HG03575 (cell line): ENCODE measurements around the gene TUT1.
"Not testable (repeated sequence)": the region's sequence is repeated elsewhere in the genome, so short reads cannot be mapped to it uniquely, and the experiment has no call there.

Source experiments
- ATAC-seq: cut with Tn5 transposase; IDR thresholded peaks from one replicate; pipeline ENCODE4 v1.9.1; 2021; ENCODE audit not compliant: unreplicated experiment, insufficient number of reproducible peaks, low FRiP score; ENCODE audit errors: extremely low read depth

TUT1 gene, protein sequence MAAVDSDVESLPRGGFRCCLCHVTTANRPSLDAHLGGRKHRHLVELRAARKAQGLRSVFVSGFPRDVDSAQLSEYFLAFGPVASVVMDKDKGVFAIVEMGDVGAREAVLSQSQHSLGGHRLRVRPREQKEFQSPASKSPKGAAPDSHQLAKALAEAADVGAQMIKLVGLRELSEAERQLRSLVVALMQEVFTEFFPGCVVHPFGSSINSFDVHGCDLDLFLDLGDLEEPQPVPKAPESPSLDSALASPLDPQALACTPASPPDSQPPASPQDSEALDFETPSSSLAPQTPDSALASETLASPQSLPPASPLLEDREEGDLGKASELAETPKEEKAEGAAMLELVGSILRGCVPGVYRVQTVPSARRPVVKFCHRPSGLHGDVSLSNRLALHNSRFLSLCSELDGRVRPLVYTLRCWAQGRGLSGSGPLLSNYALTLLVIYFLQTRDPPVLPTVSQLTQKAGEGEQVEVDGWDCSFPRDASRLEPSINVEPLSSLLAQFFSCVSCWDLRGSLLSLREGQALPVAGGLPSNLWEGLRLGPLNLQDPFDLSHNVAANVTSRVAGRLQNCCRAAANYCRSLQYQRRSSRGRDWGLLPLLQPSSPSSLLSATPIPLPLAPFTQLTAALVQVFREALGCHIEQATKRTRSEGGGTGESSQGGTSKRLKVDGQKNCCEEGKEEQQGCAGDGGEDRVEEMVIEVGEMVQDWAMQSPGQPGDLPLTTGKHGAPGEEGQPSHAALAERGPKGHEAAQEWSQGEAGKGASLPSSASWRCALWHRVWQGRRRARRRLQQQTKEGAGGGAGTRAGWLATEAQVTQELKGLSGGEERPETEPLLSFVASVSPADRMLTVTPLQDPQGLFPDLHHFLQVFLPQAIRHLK

DNA sequence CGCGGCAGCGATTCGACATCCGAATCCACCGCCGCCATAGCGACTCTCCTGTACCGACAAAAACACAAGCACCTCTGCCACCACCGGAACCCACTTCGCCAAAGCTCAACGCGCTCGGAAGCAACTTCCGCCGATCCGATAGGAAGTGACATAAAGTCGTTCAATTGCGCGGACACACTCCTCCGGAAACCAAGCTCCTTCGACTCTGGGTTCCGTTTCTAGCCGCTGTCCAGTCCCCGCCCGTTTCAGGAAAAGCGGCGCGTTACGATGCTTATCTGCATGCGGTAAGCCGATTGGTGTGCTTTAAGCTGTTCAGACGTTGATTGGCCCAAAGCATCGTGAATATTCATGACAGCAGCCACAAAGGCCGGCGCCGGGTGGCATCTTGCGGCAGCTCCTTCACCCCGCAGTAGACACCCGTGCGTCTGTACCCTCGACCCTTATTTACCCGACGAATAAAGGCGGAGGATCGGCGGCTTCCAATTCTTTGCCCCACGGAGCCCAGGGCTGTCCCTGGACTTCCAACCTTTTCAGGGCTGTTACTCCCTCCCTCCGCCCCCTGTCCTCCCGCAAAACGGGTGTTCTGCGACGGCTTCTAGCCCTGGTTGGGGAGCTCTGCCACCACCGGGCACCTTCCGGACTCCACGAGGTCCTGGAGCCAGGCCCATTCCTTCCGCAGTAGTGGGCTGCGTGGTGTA is at the start of gene TUT1:
Gene TUT1, minus strand, starts transcription at position 76 of the 698 bp plus-strand sequence. Its CDS starts 38 bp downstream, at position 38.
- ATAC-seq: peak; percentile 49

DNA sequence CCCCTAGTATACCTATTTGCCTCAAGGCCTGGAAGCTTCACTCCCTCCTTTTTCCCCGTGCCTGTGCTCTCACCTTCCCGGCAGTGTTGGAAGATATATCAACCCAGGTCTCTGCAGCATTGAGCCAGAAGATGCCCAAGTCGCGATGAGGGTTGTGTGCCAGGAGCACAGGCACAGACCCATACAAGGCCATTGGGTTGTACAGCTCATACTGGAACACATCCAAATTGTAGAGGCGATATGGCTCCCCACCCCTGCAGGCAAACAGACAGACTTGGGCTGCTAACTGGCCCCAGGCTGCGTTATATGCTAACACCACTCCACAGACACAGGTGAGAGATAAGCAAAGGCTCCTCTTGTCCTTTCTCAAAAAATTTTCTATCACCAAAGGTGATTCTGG is 41.2 kb upstream of the TUT1 start:
- ATAC-seq: no peak

DNA sequence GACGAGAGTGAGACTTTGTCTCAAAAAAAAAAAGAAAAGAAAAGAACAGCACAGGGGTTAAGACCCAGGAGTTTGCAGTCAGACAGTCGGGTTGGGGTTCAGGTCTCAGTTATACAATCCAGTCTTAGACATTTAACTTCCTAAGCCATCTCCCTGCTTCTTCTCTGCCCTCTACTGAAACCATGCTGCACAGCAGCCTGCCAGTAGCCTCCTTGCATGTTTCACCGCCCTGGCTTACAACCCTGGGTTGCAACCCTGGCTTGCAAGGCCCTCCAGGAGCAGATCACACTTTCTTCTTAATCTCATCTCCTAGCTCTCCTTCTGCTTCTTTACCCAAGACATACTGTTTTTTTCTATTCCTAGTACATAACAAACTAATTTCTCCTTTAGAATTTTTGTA is 36.4 kb upstream of the TUT1 start:
- ATAC-seq: no peak

DNA sequence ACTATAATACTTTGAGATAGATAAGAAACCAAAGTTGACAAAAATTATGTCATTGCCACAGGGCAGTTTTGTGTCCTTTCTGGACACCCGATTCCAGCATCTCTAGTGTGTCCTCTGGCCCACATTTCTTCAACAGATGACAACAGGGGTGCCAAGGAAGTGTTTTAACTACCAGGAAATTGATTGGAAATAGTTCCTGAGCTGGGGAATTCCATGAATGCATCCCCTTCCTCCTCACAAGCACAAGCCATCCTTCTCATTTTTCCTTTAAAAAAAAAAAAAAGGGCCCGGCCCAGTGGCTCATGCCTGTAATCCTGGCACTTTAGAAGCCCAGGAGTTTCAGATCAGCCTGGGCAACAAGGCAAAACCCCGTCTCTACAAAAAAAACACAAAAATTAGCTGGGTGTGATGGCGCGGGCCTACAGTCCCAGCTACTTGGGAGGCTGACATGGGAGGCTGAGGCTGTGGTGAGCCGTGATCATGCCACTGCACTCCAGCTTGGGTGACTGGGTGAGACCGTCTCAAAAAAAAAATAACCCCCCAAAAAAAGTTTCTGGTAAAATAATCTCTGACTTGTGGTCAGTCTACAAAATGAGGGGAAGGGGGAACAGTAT is 31.3 kb upstream of the TUT1 start:
- no peak for ATAC-seq

DNA sequence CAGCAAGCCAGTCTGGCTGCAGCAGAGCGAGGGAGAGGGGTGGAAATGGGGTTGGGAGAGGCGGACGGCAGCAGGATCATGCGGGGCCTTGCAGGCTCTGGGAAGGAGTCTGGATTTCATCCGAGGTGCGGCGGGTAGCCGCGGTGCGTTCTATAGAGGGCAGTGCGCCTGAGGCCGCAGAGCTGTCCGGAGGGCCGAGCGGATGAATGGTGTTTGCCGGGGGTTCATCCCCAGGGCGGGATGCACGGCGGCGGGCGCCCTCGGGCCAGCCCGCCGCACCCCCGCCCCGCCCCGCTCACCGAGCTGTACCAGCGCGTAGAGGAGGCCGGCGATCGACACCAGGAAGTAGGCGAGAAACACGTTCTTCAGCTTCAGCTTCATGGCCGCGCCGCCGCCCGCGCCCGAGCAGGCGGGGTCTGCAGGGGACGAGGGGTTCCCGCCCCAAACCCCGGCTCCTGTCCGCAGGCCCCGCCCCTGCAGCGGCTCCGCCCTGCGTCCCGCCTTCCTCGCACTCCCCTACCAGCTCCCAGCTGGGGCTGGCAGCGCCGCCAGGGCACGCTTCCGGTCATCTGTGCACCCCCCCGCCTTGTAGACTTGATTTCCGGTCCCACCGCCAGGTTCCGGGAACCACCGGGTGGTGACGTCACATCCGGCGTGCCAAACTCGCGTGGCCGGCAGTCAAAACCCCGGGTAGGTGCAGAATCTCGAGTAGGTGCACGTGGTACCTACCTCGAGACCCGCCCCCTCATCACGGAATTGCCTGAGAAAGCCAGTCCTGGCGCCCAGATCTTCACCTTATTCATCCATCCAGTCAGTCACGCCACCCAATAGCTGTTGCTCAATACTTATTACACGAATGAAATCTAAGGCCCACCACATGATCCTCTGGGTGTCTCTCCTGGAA is 30.5 kb upstream of the TUT1 start, which contains the start of gene B3GAT3:
Gene B3GAT3, minus strand, starts transcription at position 420 of the 904 bp plus-strand sequence. Its CDS starts 39 bp downstream, at position 381.
- ATAC-seq: peak; percentile 51

DNA sequence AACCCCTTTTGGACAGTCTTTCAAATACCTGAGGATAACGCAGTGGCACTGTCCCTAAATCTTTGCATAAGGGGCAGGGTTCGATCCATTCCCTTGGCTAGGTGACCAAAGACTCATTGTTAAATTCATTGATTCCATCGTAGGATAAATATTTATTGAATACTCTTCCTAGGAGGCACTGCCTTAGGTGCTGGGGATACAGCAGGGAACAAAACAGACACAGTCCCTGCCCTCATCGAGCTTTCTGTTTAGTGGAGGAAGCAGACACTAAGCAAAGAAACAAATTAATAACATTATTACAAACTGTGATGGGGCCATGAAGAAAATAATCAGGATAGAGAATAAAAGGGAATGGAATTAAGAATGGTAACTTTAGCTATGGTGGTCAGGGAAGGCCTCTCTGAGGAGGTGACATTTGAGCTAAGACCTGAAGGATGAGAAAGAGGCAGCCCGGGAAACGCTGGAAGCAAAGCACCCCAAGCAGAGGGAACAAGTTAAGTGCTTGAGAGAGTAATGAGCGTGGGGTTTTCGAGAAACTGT is 29.8 kb upstream of the TUT1 start:
- ATAC-seq: no peak

DNA sequence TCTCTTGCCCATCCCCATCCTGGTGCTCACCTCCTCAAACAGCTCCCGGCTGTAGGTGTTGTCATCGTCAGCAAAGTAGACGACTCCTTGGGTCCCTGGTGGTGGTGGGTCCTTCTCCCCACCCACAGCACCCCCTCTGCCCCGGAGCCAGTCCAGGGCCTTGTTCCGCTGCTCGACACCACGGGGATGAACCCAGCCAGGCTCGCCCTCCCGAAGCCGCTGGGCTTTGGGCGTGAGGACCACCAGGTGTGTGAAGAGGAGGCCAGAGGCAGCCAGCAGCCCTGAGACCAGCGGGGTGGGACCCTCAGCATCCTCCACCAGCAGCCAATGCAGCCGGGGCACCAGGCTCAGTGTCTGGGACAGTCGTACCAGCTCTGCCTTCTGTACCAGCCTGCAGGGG is 25.6 kb upstream of the TUT1 start:
- not testable (repeated sequence) for ATAC-seq

DNA sequence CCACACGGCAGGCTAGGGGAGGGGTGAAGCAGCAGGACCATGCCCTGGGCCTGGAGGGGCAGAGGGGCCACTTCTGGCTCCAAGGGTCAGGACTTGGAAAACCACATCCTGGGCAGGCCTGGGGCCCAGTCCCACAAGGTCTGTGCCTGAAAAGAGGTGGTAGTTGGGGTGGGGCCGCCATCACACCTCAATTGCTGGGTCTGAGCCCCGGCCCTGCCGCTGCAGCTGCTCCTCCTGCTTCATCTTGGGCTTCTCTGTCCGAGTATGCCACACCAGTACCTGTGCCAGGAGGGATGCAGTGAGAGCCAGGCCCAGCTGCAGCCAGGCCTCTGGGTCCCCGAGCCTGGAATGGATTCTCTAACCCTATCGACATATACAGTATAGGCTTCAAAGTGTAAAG is 24.2 kb upstream of the TUT1 start:
- no peak for ATAC-seq

DNA sequence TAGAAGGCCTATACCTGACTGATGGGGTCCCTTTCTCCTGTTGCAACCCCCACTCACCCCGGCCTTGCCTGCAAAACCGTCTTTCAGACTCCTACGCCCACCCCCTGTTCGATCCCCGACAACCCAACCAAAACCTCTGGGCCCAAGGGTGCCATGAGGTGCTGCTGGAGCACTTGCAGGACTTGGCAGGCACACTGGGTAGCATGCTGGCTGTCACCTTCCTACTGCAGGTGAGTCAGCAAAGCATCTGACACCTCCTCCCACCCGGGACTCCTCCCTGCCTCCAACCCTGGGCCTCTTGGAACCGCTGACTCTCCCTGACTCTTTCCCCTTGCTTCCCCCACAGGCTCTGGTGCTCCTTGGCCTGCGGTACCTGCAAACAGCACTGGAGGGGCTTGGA is 23.0 kb upstream of the TUT1 start:
- ATAC-seq: no peak

DNA sequence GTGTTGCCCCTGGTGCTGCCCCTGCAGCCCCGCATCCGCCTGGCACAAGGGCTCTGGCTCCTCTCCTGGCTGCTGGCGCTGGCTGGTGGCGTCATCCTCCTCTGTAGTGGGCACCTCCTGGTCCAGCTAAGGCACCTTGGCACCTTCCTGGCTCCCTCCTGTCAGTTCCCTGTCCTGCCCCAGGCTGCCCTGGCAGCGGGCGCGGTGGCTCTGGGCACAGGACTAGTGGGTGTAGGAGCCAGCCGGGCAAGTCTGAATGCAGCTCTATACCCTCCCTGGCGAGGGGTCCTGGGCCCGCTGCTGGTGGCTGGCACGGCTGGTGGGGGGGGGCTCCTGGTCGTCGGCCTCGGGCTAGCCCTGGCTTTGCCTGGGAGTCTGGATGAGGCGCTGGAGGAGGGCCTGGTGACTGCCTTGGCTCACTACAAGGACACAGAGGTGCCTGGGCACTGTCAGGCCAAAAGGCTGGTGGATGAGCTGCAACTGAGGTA is 22.0 kb upstream of the TUT1 start:
- no peak for ATAC-seq

DNA sequence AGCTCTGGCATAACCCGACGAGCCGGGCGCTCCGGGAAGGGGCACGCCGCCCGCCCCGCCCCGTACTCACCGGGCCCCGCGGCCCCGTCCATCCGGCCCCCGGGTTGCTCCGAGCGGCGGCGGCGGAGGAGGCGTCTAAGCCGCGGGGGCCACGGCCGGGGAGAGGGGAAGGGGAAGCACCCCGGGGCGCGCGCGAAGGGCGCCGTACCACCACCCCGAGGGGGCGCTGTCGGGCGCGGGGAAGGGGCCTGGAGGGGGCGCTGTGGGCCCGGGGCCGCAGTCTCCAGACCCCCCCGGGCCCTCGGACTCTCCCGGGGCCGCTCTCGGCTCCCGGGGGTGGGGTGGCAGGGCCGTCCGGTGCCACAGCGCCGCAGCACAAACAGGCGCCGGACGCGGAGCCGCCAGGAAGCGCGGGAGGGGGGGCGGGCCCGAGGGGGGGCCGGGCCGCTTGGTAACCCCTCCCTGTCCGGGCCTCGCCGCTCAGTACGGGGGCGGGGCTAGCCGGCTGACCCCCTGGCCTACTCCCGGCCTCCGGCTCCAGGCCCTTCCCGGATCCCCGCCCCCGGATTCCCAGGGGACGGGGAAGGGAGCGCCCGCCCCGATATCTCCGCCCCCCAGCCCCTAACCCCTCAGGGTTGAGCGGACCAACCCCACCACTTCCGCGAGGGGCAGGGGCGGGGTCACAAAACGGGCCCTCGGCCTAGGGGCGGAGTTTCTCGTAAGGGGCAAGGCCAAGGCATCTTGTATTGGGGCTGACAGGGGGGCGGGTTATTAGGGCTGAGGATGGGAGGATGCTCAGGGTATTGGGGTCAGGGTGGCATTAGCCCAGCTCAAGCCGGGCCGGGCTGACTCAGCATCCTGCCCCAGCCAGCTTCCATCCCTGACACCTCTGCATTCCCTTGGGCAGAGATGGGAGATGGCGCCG is 21.3 kb upstream of the TUT1 start, which contains the start of the genes EML3 and ROM1:
Gene EML3, minus strand, starts transcription at position 410 of the 925 bp plus-strand sequence. Its CDS starts 318 bp downstream, at position 92.
Gene ROM1, plus strand, starts transcription at position 892 of the 925 bp plus-strand sequence. Its CDS starts 25 bp downstream, at position 917.
- no peak for ATAC-seq

DNA sequence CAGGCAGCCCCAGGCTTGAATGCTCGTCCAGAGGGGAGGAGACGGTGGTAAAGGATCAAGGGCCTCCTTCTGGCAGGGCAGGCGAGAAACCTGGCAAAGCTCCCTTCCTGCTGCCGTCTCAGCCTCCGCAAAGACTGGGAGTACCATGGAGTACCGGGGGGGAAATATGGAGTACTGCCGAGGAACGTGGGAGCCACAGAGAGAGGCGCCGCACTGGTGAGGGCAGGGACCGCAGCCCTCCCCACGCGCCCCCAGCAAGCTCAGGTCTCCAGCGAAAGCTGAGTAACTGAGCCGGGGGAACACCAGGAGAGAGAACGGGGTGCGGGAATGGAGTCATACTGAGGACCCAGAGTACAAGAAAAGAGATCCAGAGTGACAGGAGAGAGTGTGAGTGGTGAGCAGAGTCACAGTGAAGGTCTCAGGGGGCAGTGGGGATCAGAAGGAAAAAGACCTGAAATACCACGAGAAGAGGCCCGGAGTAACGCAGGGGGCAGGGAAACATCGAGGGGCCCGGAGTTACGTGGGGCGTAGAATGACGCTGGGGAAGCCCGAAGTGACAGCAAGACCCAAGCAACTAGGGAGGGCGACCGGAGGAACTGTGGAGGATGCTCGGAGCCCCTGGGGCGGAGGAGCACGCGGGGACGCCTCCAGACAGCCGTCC is 20.5 kb upstream of the TUT1 start:
- no peak for ATAC-seq

DNA sequence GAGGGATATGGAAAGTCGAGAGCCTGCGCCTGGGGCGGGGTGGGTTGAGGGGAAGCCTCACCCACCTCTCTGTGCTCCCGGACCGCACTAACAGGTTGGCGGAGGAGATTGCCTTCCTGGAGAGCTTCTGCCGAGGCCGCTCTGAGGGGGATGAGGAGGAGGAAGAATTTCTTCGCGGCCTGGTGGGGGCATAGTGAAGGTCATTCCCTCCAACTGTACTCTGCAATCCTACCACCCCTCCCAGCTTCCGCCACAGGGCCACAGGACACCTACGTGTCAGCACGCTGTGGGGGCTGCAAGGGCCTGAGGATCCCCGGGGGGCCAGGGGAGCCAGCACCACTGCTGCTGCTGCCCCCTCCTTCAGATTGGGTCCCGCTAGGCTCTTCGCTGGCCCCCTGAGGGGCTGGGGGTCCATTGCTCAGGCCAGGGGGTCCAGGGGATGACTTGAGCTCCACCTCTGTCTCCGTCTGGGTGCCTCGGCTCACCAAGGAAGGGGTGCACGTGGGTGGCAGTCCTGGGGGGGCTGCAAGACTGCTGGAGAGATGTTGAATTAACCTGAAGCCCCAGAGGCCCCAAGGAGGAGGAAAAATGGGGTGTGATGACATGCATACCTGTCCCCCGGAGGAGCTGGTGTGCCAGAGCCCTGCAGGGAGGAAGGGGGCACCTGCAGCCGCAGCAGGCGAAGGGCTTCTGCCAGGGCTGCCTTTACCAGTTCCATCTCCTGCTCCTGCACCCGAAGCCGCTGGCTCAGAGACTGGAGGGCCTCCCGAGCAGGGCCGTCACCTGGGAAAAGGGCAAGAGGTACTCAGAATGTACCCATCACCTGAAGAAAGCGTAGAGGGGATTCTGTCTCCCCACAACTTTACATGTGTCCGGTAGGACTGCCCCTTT is 19.7 kb upstream of the TUT1 start:
- no peak for ATAC-seq

DNA sequence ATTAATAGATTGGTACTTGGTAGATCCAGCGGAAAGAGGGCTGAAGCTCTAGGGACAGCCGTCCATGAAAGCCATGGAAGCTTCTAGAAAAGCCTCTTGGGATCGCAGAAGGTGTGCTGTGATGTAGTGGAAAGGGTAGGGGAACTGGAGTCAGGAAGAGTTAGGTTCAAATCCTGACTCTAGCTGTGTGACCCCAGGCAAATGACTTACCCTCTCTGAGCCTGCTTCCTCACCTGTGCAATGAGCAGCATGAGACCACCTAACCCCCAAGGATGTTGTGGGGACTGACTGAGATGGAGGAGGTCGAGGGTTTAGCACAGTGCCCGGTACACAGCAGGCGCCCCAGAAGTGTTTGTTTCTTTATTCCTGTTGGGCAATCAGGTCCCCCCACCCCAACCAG is 19.1 kb upstream of the TUT1 start:
- no peak for ATAC-seq

DNA sequence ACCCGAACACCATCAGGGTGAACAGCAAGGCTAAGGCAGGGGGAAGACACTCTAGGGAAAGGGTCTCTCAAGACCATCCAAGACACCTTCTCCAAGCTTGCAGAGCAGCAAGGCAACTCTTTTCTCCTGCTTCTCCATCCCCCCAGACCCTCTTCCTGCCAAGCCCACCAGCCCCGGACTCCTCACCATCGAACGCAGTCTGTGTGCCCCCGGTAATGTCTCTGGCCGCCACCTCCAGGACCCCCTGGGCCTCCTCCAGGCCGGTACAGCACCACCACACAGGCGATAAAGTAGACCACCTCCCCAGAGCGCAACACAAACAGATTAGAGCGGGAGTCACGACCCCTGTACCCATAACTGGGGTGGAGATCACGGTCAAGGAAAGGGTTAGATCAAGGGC is 17.5 kb upstream of the TUT1 start:
- no peak for ATAC-seq
